Trophoblast cell (in vitro differentiated cells and primary cell): ENCODE data around the gene FIP1L1.
"Not testable (repeated sequence)": the region's sequence is repeated elsewhere in the genome, so short reads cannot be mapped to it uniquely, and the experiment has no call there.

Source experiments
- DNase-seq, 2 donors: peaks; one replicate each; pipeline ENCODE4 v3.0.0-alpha.2; 2016
- H2AFZ ChIP-seq: 2 replicates; pipeline ENCODE4 v1.6.1; 2013; ENCODE audit warnings: low read length, moderate library complexity, mild to moderate bottlenecking; ENCODE audit not compliant: insufficient read depth, poor library complexity
- H2AK5ac ChIP-seq: 2 replicates; pipeline ENCODE4 v1.6.1; 2013; ENCODE audit warnings: mild to moderate bottlenecking, low read length
- H2BK120ac ChIP-seq: 2 replicates; pipeline ENCODE4 v1.6.1; 2013; ENCODE audit warnings: low read length, mild to moderate bottlenecking, moderate library complexity; ENCODE audit not compliant: insufficient read depth, poor library complexity
- H2BK12ac ChIP-seq: 2 replicates; pipeline ENCODE4 v1.6.1; 2013; ENCODE audit warnings: mild to moderate bottlenecking, low read length, moderate library complexity
- H2BK5ac ChIP-seq: 2 replicates; pipeline ENCODE4 v1.6.1; 2013; ENCODE audit warnings: low read length, low read depth, moderate library complexity, mild to moderate bottlenecking; ENCODE audit not compliant: poor library complexity
- H3K14ac ChIP-seq: 2 replicates; pipeline ENCODE4 v1.6.1; 2013; ENCODE audit warnings: mild to moderate bottlenecking, low read length
- H3K18ac ChIP-seq: 2 replicates; pipeline ENCODE4 v1.6.1; 2013; ENCODE audit warnings: mild to moderate bottlenecking, low read length
- H3K23ac ChIP-seq: 2 replicates; pipeline ENCODE4 v1.6.1; 2013; ENCODE audit warnings: low read length
- H3K27ac ChIP-seq: 2 replicates; pipeline ENCODE4 v1.5.1; 2013; ENCODE audit warnings: low read depth, mild to moderate bottlenecking, inconsistent platforms, low read length, moderate library complexity
- H3K27me3 ChIP-seq: 2 replicates; pipeline ENCODE4 v1.6.1; 2013; ENCODE audit warnings: inconsistent platforms, mild to moderate bottlenecking, low read length, moderate library complexity; ENCODE audit not compliant: insufficient read depth
- H3K36me3 ChIP-seq, 2 experiments: 1 replicate in 1 of 2; 2 replicates in 1 of 2; pipeline ENCODE4 v1.6.1; 2013; ENCODE audit warnings: low read length in 2 of 2, mild to moderate bottlenecking in 2 of 2, moderate library complexity in 1 of 2; ENCODE audit not compliant: insufficient read depth in 2 of 2, control insufficient read depth in 1 of 2
- H3K4ac ChIP-seq: 2 replicates; pipeline ENCODE4 v1.6.1; 2013; ENCODE audit warnings: low read depth, mild to moderate bottlenecking, low read length, moderate library complexity
- H3K4me1 ChIP-seq, 2 experiments: 1 replicate in 1 of 2; 2 replicates in 1 of 2; pipeline ENCODE4 v1.6.1; 2013; ENCODE audit warnings: low read length in 2 of 2, mild to moderate bottlenecking in 2 of 2, moderate library complexity in 1 of 2; ENCODE audit not compliant: insufficient read depth in 2 of 2, control insufficient read depth in 1 of 2
- H3K4me2 ChIP-seq: 2 replicates; pipeline ENCODE4 v1.6.1; 2013; ENCODE audit warnings: inconsistent platforms, mild to moderate bottlenecking, low read length, moderate library complexity
- H3K4me3 ChIP-seq: 2 replicates; pipeline ENCODE4 v1.5.1; 2013; ENCODE audit warnings: mild to moderate bottlenecking, low read depth, low read length, inconsistent platforms
- H3K79me1 ChIP-seq: one replicate; pipeline ENCODE4 v1.6.1; 2013; ENCODE audit warnings: low read length
- H3K79me2 ChIP-seq: 2 replicates; pipeline ENCODE4 v1.6.1; 2013; ENCODE audit warnings: low read length, mild to moderate bottlenecking; ENCODE audit not compliant: control insufficient read depth, insufficient read depth, poor library complexity
- H3K9ac ChIP-seq: 2 replicates; pipeline ENCODE4 v1.6.1; 2013; ENCODE audit warnings: mild to moderate bottlenecking, low read length
- H3K9me3 ChIP-seq: 2 replicates; pipeline ENCODE4 v1.6.1; 2013; ENCODE audit warnings: low read depth, mild to moderate bottlenecking, control low read depth, inconsistent platforms, low read length; ENCODE audit not compliant: insufficient read depth
- H4K12ac ChIP-seq: 2 replicates; pipeline ENCODE4 v1.6.1; 2013; ENCODE audit warnings: low read depth, mild to moderate bottlenecking, low read length, moderate library complexity
- H4K8ac ChIP-seq: 2 replicates; pipeline ENCODE4 v1.6.1; 2013; ENCODE audit warnings: low read depth, mild to moderate bottlenecking, low read length, moderate library complexity
- H4K91ac ChIP-seq: one replicate; pipeline ENCODE4 v1.6.1; 2013; ENCODE audit warnings: low read depth, mild to moderate bottlenecking, low read length, moderate library complexity
- WGBS: extraction: QIAGEN DNeasy Blood & Tissue Kit; methylation state at CpG from one replicate; pipeline ENCODE4 v1.1.7; 2013; ENCODE audit warnings: missing lambda C conversion rate; ENCODE audit not compliant: insufficient read length, insufficient coverage; ENCODE audit errors: extremely low coverage; 5-methylcytosine and 5-hydroxymethylcytosine counted together

The FIP1L1 gene

DNA sequence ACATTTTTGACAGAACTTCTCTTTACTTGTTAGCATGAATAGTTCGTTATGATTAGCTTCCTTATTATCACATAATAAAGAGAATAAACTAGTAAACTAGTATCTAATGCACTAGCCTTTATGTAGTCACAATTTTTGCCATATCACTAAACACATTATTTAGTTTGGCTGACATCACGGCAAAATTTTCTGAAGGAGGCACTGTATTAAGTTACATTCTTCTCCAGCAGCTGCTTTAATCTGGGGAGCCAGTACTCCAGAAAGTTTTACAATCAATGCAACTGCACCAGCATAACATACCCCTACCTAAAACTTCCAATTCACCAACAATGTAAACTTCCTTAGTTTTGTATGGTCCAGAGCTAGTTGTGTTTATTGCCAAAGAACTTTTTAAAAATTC lies 87.8 kb downstream of the FIP1L1 start:
- no peak overlapping the region for H4K91ac ChIP-seq
- H3K4me2 ChIP-seq = no peak overlapping the region
- H3K79me2 ChIP-seq = no peaks in the 10 kb centered on the region
- no peaks in the 10 kb centered on the region for H3K79me1 ChIP-seq
- no peak overlapping the region for H2AK5ac ChIP-seq
- H3K9me3 ChIP-seq = peaks cover 7% of the 10 kb centered on the region
- H3K4me1 ChIP-seq = no peaks in the 10 kb centered on the region
- H2BK120ac ChIP-seq = no peak overlapping the region
- no peak overlapping the region for H3K4ac ChIP-seq
- no peak overlapping the region for H4K8ac ChIP-seq
- H4K12ac ChIP-seq = no peak overlapping the region
- no peaks in the 10 kb centered on the region for H3K27me3 ChIP-seq
- no CpG with 5 or more reads among the region's 2 CpGs for WGBS
- no peak overlapping the region for H3K14ac ChIP-seq
- H3K23ac ChIP-seq = no peak overlapping the region
- H2AFZ ChIP-seq = no peak overlapping the region
- no peak overlapping the region for H3K18ac ChIP-seq
- H3K4me3 ChIP-seq = no peak overlapping the region
- no peak overlapping the region for H3K27ac ChIP-seq
- no peak for DNase-seq
- H3K9ac ChIP-seq = no peak overlapping the region
- no peak overlapping the region for H2BK12ac ChIP-seq
- H2BK5ac ChIP-seq = no peak overlapping the region
- H3K36me3 ChIP-seq = peaks cover 3 to 5% of the 10 kb centered on the region in 2 experiments

DNA sequence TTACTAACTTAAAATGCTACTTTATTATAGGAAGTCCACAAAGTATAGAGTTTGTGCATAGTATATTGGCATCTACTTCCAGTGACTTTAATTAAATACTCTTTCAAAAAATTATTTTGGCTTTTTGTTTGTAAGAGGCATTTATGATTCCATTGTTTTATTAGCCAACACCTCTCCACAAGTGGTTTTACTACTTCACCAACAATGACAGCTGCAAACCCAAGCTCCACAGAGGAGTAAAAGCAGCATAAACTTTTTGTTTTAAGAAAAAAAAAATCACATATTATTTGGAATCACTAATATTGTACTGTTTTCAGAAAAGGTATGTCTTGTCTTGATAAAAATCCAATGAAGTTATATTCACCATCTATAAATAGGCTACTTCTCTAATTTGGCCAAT lies 88.5 kb downstream of the FIP1L1 start:
- Histone ChIP-seq H4K91ac (no peak overlapping the region), H3K14ac (no peak overlapping the region), H3K27ac (no peak overlapping the region), H3K4me2 (no peak overlapping the region), H3K9ac (no peak overlapping the region), H2BK5ac (no peak overlapping the region), H2BK120ac (no peak overlapping the region), H2AFZ (no peak overlapping the region), H3K79me1 (no peaks in the 10 kb centered on the region), H3K4ac (no peak overlapping the region), H3K27me3 (no peaks in the 10 kb centered on the region), H3K4me3 (no peak overlapping the region), H3K9me3 (peaks cover 7% of the 10 kb centered on the region), H2BK12ac (no peak overlapping the region), H3K18ac (no peak overlapping the region), H4K8ac (no peak overlapping the region), H4K12ac (no peak overlapping the region), H3K4me1 (no peaks in the 10 kb centered on the region), H2AK5ac (no peak overlapping the region), H3K79me2 (no peaks in the 10 kb centered on the region), H3K36me3 (peaks cover 3 to 5% of the 10 kb centered on the region in 2 experiments), H3K23ac (no peak overlapping the region)
- DNase-seq = no peak

DNA sequence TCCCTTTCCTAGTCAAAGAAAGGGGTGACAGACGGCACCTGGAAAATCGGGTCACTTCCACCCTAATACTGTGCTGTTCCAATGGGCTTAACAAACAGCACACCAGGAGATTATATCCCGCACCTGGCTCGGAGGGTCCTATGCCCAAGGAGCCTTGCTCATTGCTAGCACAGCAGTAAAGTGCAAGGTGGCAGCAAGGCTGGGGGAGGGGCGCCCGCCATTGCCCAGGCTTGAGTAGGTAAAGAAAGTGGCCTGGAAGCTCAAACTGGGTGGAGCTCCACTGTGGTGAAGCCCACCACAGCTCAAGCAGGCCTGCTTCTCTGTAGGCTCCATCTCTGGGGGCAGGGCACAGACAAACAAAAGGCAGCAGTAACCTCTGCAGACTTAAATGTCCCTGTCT lies 89.1 kb downstream of the FIP1L1 start:
- not testable (repeated sequence) for H3K36me3 ChIP-seq, H3K79me2 ChIP-seq, H3K79me1 ChIP-seq, H3K27me3 ChIP-seq, H4K8ac ChIP-seq, H3K14ac ChIP-seq, H3K23ac ChIP-seq, DNase-seq, H3K27ac ChIP-seq, H3K9ac ChIP-seq, H4K91ac ChIP-seq, H2BK120ac ChIP-seq, H3K18ac ChIP-seq, H2BK12ac ChIP-seq, H3K4me2 ChIP-seq, H3K4ac ChIP-seq, H2BK5ac ChIP-seq, H2AFZ ChIP-seq, H3K4me3 ChIP-seq, H4K12ac ChIP-seq, H3K4me1 ChIP-seq, H2AK5ac ChIP-seq, H3K9me3 ChIP-seq
- no CpG with 5 or more reads among the region's 6 CpGs for WGBS

DNA sequence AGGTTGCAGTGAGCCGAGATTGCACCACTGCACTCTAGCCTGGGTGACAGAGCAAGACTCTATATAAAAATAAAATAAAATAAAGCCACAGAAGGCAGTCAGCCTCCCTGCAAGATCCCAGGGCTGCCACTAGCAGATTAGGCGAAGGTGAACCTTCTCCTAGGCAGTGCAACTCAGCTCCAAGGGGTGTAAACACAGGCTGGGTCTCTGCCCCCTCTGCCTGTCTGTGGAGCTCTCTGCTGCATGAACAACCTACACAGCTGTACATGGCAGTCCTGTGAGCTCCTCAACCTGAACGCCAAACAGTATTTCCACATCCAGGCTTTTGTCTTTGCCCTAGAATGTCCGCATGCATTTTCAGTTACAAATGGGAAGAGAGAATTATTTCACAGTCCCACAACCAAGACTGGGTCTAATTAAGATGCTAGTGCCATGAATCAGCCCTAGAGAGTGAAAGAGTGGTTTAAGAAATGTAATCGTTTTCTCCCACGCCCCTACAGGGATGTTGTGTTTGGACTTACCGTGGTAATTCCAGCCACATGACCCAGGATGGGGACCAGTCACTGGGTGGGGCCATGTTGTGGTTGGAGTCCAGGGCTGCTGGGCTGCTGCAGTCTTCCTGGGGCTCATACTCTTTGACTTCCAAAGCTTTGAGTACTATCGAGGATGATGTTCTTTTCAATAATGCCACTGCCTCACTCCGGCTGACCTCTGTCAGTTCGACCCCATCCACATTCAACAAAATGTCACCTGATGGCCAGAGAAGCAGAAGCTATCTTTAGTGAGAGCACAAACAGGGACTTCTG lies 99.0 kb downstream of the FIP1L1 start:
- no peak overlapping the region for H3K4ac ChIP-seq
- no CpG with 5 or more reads among the region's 10 CpGs for WGBS
- no peak overlapping the region for H3K9ac ChIP-seq
- peaks cover 6 to 7% of the 10 kb centered on the region in 2 experiments for H3K4me1 ChIP-seq
- H3K79me2 ChIP-seq = no peaks in the 10 kb centered on the region
- no peak overlapping the region for H3K14ac ChIP-seq
- no peaks in the 10 kb centered on the region for H3K79me1 ChIP-seq
- no peak overlapping the region for H2AFZ ChIP-seq
- H3K4me3 ChIP-seq = no peak overlapping the region
- H3K27me3 ChIP-seq = no peaks in the 10 kb centered on the region
- H3K18ac ChIP-seq = peak overlapping the region; percentile 12
- H4K91ac ChIP-seq = no peak overlapping the region
- no peaks in the 10 kb centered on the region for H3K36me3 ChIP-seq
- no peak overlapping the region for H3K4me2 ChIP-seq
- H4K12ac ChIP-seq = no peak overlapping the region
- H4K8ac ChIP-seq = no peak overlapping the region
- H2BK5ac ChIP-seq = no peak overlapping the region
- H2BK120ac ChIP-seq = no peak overlapping the region
- H3K9me3 ChIP-seq = no peaks in the 10 kb centered on the region
- DNase-seq = peak; percentile 57 to 75
- no peak overlapping the region for H3K23ac ChIP-seq
- H2BK12ac ChIP-seq = no peak overlapping the region
- H3K27ac ChIP-seq = peak overlapping the region; percentile 12
- no peak overlapping the region for H2AK5ac ChIP-seq
